HG03469 (cell line): ENCODE data around the gene PLCL2.
A peak's percentile ranks its signal among the peaks of the same experiment; 100 is the strongest.

Source experiments
- ATAC-seq: cut with Tn5 transposase; IDR thresholded peaks from one replicate; pipeline ENCODE4 v1.9.1; 2021; ENCODE audit warnings: mild to moderate bottlenecking, moderate library complexity, moderate number of reproducible peaks; ENCODE audit not compliant: unreplicated experiment

PLCL2 gene

GRCh38 chr3:17038141-17038540 is 153.4 kb downstream of the PLCL2 start:
- no peak for ATAC-seq

- ATAC-seq, result no peak
Measured at GRCh38 chr3:17038900-17039553, 154.3 kb downstream of the PLCL2 start.

DNA sequence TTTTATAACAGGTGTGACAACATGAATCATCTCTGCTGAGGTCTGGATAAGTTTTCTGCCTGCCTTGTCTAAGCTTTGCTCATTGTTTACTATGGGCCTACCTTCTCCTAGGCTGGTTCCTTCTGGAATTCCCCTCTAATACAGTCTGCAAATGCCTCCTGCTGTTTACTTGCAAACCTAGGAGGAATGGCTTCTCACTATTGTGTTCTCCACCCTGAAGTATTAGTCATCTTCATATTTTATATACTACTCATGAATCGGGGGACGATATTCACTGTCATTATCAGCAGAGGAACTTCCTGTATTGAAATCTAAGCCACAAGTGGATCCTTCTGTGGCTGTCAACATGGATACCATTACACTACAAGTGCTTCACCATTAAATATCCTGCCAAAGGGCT is 154.8 kb downstream of the PLCL2 start:
- ATAC-seq, result no peak

- no peak for ATAC-seq
Measured at GRCh38 chr3:17040322-17040989, 155.7 kb downstream of the PLCL2 start.

- no peak for ATAC-seq
Measured at GRCh38 chr3:17040990-17041377, 156.2 kb downstream of the PLCL2 start.

GRCh38 chr3:17044855-17045254 is 160.1 kb downstream of the PLCL2 start:
- peak; percentile 89 for ATAC-seq

GRCh38 chr3:17045705-17046104 is 160.9 kb downstream of the PLCL2 start:
- no peak for ATAC-seq

DNA sequence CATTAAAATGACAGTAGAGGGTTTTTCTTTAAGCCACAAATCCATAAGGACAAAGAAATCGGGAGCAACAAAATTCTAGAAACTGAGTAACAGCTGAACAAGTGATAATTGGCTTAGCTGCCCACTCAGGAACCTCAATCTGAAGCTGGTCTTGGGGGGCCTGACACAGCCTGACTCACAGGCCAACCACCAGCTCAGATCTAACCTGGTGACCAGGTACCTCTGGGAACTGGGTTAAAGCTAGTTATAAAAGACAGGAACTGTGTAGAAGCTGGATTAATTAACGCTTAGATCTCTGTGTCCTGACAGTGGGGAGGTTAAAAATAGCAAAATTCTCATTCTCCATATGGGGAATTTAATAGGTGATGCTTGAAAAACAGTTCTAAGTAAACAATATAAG is 161.9 kb downstream of the PLCL2 start:
- no peak for ATAC-seq

- ATAC-seq, result no peak
Measured at GRCh38 chr3:17047162-17047561, 162.4 kb downstream of the PLCL2 start.

DNA sequence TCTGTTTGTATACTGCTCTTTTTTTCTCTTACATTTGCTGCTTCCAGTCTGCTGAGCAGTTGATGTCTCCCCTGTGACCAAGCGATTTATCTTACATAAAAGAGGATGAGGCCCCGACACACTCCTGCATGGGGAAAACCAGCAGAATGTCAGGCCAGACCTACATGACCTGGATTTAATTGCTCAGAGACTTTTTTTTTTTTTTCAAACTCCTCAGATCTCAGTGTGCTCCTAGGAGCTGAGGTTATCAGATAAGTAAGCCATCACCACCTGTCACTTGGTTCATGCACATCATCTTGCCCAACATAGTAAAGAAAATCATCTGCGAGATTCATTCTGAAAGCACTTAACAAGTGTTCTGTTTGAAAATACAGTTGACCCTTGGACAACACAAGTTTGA is 163.1 kb downstream of the PLCL2 start:
- no peak for ATAC-seq

DNA sequence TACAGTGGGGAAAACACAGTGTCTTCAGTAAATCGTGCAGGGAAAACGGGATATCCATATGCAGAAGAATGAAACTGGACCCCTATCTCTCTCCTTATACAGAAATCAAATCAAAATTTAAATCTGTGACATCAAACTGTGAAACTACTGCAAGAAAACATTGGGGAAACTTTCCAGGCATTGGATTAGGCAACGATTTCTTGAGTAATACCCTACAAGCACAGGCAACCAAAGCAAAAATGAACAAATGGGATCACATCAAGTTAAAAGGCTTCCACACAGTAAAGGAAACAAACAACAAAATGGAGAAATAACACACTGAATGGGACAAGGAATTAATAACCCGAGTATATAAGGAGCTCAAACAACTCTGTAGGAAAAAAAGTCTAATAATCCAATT is 165.3 kb downstream of the PLCL2 start:
- no peak for ATAC-seq

DNA sequence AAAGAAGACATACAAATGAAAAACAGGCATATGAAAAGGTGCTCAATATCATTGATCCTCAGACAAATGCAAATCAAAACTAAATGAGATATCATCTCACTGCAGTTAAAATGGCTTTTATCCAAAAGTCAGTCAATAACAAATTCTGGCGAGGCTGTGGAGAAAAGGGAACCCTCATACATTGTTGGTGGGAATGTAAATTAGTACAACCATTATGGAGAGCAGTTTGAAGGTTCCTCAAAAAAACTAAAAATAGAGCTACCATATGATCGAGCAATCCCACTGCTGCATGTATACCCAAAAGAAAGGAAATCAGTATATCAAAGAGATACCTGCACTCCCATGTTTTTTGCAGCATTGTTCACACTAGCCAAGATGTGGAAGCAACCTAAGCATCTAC is 165.8 kb downstream of the PLCL2 start:
- ATAC-seq, result no peak

- peak; percentile 54 for ATAC-seq
Measured at GRCh38 chr3:17052363-17052762, 167.6 kb downstream of the PLCL2 start.

- no peak for ATAC-seq
Measured at GRCh38 chr3:17054301-17054981, 169.7 kb downstream of the PLCL2 start.

DNA sequence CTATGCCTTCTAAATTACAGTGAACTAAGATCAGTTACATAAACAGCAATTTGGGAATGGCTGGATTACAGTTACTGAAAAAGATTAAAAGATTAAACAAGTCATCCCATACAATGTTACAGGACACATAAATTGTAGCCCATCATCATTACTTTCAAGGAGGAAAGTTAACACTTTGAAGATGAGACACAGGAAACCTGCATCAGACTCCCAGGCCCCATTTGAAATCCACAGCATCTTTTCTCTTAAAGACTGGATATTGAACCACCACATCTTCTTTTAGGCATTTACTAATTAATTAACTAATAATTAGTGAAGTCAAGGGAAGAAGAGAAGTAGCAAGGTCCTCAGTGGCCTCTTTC is 170.2 kb downstream of the PLCL2 start:
- ATAC-seq, result no peak

GRCh38 chr3:17055374-17056276 is 170.9 kb downstream of the PLCL2 start:
- peak; percentile 65 for ATAC-seq

GRCh38 chr3:17057321-17057720 is 172.6 kb downstream of the PLCL2 start:
- no peak for ATAC-seq

DNA sequence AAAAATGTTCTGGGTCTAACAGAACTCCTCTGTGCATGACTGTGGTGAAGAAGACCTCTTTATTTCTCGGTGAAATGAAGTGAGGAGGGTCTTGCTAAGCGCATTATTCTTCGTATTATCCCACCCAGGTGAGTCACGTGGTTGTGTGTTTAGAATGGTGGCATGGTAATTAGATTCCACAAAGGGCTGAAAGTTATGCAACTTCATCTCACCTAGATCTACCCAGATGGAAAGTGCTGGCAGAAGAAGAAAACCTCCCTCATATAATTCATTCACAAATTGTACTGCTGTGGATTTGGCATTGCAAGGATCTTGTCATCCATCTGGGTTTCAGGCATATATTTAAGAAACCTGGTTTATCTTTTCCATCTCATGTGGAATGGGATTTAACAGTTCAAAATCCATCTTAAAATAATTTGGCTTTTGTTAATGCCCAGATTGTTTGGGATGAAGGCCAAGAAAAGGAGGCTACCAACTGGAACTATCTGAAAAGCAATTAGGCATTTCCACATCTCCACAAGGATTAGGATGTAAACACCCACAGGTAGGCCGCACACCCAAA is 175.3 kb downstream of the PLCL2 start:
- ATAC-seq, result no peak

DNA sequence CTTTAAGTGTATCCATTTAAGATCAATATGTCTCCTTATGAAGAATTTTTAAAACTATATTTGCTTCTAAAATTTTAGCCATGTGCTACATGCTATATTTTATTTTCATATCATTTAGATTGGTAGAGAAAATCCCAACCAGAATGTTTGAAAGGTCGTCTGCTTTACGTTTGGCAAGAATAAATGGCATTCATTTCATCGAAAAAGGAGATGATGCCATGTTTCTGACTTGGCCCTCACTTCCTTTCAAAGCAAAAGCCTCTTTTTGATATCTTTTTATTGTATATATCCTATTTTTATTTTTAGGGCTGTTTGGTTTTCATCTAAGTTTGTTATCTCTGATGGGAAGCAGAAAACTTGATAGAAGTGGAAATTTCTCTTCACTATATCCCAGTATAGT is 176.2 kb downstream of the PLCL2 start:
- no peak for ATAC-seq

DNA sequence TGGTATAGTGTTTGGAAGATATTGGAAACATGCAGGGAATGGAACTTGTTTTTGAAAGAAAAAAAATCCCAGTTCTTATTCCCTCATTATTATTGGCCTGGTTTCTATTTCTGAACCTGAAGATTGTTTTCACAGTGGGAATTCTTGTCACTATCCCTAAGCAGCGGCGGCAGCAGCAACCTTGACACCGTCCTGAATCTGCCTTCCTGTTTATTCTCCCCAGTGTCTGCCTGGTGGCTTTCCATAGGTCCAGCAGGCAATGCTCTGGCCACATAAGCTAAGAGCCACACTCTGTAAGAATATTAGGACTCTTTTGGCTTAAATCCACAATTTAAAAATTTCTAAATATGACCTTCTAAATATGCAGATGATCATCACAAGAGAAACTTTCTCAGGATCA is 178.0 kb downstream of the PLCL2 start:
- ATAC-seq, result no peak

DNA sequence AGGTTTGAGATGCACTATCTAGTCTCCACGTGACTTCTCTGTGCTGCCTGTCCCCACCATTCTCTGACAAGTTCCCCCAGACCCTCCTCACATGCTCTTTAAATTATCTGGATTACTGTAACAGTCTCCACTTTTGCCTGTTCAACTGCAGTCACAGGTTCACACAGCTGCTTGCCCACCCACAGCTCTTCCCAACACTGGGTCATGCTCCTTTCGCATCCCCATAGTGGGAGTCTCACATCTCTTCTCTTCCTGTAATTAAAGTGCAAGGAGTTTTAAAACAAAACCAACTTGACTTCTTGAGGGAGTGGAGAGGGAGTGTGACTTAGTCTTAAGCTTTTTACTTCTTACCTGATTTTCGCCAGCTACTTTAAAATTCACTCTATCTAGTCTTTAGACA is 178.8 kb downstream of the PLCL2 start:
- ATAC-seq, result no peak
